HL-60 (cell line): ENCODE results near the gene RAE1.

ENCODE experiments used
- DNase-seq, 2 experiments: peaks; one replicate each; pipeline ENCODE4 v3.0.0-alpha.2; 2010 to 2020; ENCODE audit warnings: low read depth in 1 of 2, low spot score in 1 of 2
- H3K27ac ChIP-seq: fragments of 250-450 bp; sonication (Bioruptor Pico); replicated peaks from 2 replicates; pipeline ENCODE4 v1.5.1; 2020; ENCODE audit warnings: mild to moderate bottlenecking, moderate library complexity
- H3K27me3 ChIP-seq: fragments of 250-450 bp; sonication (Bioruptor Pico); 2 replicates; pipeline ENCODE4 v1.5.1; 2021; ENCODE audit warnings: mild to moderate bottlenecking, moderate library complexity; ENCODE audit not compliant: insufficient read depth, poor library complexity, severe bottlenecking
- H3K4me3 ChIP-seq: replicated peaks from 2 replicates; pipeline ENCODE4 v1.5.1; 2011; ENCODE audit warnings: mild to moderate bottlenecking, control low read depth, low read length; ENCODE audit not compliant: insufficient read depth
- GABPA ChIP-seq: IDR thresholded peaks from 2 replicates; pipeline ENCODE4 v1.6.1; 2012; ENCODE audit warnings: low read depth
- POLR2AphosphoS5 ChIP-seq: IDR thresholded peaks from 2 replicates; pipeline ENCODE4 v1.6.1; 2012; ENCODE audit warnings: low read depth
- SPI1 ChIP-seq: IDR thresholded peaks from 2 replicates; pipeline ENCODE4 v1.6.1; 2012; ENCODE audit warnings: low read depth, mild to moderate bottlenecking, borderline replicate concordance
- TF ChIP-seq, protein P1 (sequence below): IDR thresholded peaks from 2 replicates; pipeline ENCODE4 v1.6.1; 2012; ENCODE audit warnings: low read depth; ENCODE audit not compliant: insufficient replicate concordance
- TF ChIP-seq, protein P2 (sequence below): IDR thresholded peaks from one replicate; pipeline ENCODE4 v1.5.1; 2011; ENCODE audit warnings: low read length, control low read depth, inconsistent platforms; ENCODE audit not compliant: insufficient read depth

RAE1 gene

DNA sequence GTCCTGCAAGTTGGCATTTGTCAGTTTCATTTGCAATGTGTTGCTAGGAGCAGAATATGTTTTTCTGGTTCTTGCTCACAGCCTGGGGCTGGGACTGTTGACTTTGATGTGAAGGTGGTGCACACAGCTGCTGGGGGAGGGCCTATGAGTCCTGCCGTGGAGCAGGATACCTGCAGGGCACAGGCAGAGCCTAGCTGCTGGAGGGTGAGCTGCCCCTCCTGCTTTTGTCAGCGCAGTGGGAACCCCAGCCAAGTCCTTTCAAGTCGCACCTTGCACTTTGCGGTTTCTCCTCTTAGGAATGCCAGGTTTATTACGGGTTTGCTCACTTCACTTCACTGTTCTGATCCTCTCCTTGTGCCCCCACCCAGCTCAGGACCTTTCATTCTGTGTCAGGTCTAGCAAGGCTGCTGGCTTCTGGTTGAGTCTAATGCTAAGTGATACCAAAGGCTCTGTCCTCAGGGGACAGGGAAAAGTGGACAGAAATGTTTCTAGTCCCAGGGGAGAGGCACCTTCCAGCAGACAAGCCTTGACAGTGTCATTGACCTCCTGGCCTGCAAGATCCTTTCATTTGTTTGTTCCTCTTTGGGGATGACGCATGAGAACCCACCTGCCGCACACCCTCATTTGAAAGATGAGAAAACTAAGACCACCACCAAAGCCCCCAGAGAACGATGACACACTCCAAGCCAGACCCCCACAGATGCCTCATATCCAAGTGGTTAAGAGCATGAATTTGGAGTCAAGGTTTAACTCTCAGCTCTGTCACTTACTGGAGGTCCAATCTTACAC lies 24.2 kb upstream of the RAE1 start:
- Histone ChIP-seq H3K27me3 (peaks cover 5% of the 10 kb centered on the region), H3K27ac (no peak overlapping the region), H3K4me3 (no peak overlapping the region)
- TF ChIP-seq SPI1 (no peak), POLR2AphosphoS5 (no peak), GABPA (no peak)
- TF ChIP-seq, protein P1, sequence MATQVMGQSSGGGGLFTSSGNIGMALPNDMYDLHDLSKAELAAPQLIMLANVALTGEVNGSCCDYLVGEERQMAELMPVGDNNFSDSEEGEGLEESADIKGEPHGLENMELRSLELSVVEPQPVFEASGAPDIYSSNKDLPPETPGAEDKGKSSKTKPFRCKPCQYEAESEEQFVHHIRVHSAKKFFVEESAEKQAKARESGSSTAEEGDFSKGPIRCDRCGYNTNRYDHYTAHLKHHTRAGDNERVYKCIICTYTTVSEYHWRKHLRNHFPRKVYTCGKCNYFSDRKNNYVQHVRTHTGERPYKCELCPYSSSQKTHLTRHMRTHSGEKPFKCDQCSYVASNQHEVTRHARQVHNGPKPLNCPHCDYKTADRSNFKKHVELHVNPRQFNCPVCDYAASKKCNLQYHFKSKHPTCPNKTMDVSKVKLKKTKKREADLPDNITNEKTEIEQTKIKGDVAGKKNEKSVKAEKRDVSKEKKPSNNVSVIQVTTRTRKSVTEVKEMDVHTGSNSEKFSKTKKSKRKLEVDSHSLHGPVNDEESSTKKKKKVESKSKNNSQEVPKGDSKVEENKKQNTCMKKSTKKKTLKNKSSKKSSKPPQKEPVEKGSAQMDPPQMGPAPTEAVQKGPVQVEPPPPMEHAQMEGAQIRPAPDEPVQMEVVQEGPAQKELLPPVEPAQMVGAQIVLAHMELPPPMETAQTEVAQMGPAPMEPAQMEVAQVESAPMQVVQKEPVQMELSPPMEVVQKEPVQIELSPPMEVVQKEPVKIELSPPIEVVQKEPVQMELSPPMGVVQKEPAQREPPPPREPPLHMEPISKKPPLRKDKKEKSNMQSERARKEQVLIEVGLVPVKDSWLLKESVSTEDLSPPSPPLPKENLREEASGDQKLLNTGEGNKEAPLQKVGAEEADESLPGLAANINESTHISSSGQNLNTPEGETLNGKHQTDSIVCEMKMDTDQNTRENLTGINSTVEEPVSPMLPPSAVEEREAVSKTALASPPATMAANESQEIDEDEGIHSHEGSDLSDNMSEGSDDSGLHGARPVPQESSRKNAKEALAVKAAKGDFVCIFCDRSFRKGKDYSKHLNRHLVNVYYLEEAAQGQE: no peak
- TF ChIP-seq, protein P2, sequence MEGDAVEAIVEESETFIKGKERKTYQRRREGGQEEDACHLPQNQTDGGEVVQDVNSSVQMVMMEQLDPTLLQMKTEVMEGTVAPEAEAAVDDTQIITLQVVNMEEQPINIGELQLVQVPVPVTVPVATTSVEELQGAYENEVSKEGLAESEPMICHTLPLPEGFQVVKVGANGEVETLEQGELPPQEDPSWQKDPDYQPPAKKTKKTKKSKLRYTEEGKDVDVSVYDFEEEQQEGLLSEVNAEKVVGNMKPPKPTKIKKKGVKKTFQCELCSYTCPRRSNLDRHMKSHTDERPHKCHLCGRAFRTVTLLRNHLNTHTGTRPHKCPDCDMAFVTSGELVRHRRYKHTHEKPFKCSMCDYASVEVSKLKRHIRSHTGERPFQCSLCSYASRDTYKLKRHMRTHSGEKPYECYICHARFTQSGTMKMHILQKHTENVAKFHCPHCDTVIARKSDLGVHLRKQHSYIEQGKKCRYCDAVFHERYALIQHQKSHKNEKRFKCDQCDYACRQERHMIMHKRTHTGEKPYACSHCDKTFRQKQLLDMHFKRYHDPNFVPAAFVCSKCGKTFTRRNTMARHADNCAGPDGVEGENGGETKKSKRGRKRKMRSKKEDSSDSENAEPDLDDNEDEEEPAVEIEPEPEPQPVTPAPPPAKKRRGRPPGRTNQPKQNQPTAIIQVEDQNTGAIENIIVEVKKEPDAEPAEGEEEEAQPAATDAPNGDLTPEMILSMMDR: no peak
- DNase-seq: no peak

DNA sequence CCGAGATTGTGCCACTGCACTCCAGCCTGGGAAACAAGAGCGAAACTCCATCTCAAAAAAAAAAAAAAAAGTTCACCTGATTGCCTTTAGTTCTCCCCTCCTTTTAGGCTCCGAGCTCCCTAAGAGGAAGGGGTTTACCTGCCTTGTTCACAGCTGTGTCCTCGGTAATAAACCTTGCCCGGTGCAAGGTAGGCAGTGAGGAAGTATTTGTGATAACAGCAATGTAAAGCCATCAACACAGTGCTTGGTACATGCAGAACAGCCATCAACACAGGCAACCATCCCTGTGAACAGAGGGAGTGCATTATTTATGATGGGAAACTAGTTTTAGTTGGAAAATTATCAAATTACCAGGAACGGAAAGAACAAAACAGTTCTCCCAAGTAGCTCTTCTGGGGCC lies 23.2 kb upstream of the RAE1 start:
- no peak overlapping the region for H3K4me3 ChIP-seq
- peaks cover 9% of the 10 kb centered on the region for H3K27me3 ChIP-seq
- no peak overlapping the region for H3K27ac ChIP-seq
- no peak for TF ChIP-seq SPI1
- TF ChIP-seq POLR2AphosphoS5: no peak
- TF ChIP-seq, protein P1: no peak
- no peak for TF ChIP-seq GABPA
- TF ChIP-seq, protein P2: no peak
- no peak for DNase-seq

DNA sequence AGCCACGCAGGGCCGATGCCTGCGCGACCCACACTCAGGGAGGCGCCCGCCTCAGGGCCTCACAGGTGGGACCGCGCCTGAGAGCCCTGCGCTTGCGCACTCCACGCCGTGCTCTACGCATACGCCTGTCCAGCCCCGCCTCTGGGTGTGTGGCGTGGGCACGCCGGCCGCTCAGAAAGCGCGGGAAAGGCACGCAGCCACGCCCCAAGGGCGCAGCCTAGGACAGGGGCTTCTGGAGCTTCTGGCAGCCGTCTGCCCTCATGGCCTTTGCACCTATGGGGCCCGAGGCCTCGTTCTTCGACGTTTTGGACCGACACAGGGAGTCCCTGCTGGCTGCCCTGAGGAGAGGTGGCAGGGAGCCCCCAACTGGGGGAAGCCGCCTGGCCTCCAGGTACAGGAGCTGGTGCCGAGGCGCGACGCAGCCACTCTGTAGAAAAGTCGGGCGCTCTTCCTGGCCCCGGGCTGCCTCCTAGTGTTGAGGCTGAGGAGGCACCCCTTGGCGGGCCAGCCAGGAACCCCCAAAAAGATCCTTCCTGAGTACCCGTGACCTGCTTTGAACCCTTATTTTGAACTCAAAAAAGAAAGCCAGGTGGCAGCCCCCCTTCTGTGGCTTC lies 21.3 kb upstream of the RAE1 start, which contains the start of gene SPO11:
Gene SPO11 (plus strand): TSS at position 196 of the 614 bp plus-strand sequence. CDS start 65 bp downstream, at position 261.
- Histone ChIP-seq H3K27me3 (peaks cover 12% of the 10 kb centered on the region), H3K4me3 (no peak within 1 kb of the TSS), H3K27ac (no peak within 1 kb of the TSS)
- DNase-seq: no peak
- TF ChIP-seq POLR2AphosphoS5 (no peak), SPI1 (no peak)
- TF ChIP-seq, protein P2: no peak
